K562 (cell line): ENCODE data around the gene FEZF1.

Source experiments
- CTCF ChIP-seq, 3 experiments: IDR thresholded peaks in 2 of 3; conservative IDR thresholded peaks in 1 of 3; 2 replicates each; pipeline ENCODE4 v1.5.1; 2011 to 2012; ENCODE audit warnings: low read length in 3 of 3, mild to moderate bottlenecking in 3 of 3, control low read depth in 2 of 3, improper control_type of control experiment in 1 of 3, inconsistent platforms in 1 of 3, low read depth in 1 of 3, mixed read lengths in 1 of 3, moderate library complexity in 1 of 3; ENCODE audit not compliant: insufficient read depth in 2 of 3
- ZNF263 ChIP-seq: sonication (generic); formaldehyde crosslinking; IDR thresholded peaks from 2 replicates; pipeline ENCODE4 v1.8.0; 2022; ENCODE audit warnings: mild to moderate bottlenecking, missing genetic modification reagents, borderline replicate concordance

DNA sequence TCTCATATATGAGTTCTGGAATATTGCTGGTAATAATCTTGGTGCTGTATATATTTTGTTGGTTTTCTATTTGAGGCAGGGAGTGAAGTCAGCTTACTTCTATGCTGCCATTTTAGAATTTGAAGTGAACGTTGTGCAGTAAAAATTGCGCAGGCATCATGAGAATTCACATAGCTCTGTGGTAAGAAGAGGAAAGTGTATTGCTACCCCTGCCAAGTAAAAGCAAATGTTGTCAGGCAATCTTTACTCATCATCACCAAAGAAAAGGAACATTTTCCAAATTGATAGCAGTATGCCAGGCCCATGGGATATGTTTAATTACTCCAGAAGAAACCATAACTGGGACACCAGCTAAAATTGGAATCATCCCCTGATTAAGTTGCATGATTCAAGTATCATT, 13.4 kb downstream of the FEZF1 start:
- TF ChIP-seq ZNF263 (CRISPR knock-in tag) (no peak), CTCF (IDR thresholded peaks at IDR 0.05 in 2 of 3, conservative IDR thresholded peaks at IDR 0.05 in 1 of 3; ENCODE audit: insufficient read depth in 2 of 3, low read depth in 1 of 3, low read length in 3 of 3) (no peak)
